ENCODE results near the gene GALNT16.

- no peak for TF ChIP-seq POLR2A (IDR thresholded peaks at IDR 0.05)
- TF ChIP-seq CTCF (IDR thresholded peaks at IDR 0.05): no peak
These were observed 108.4 kb downstream of the GALNT16 start for GRCh38 chr14:69368381-69368780.
